GM12891 (cell line): ENCODE data around the gene PPHLN1.

Source experiments
- POLR2A ChIP-seq: IDR thresholded peaks from 2 replicates; pipeline ENCODE4 v1.6.1; 2011; ENCODE audit warnings: low read depth, low read length, control low read depth
- SPI1 ChIP-seq: IDR thresholded peaks from 2 replicates; pipeline ENCODE4 v1.6.1; 2011; ENCODE audit warnings: low read depth, low read length, control low read depth
- TAF1 ChIP-seq: IDR thresholded peaks from 2 replicates; pipeline ENCODE4 v1.6.1; 2011; ENCODE audit warnings: low read depth, low read length, control low read depth

DNA sequence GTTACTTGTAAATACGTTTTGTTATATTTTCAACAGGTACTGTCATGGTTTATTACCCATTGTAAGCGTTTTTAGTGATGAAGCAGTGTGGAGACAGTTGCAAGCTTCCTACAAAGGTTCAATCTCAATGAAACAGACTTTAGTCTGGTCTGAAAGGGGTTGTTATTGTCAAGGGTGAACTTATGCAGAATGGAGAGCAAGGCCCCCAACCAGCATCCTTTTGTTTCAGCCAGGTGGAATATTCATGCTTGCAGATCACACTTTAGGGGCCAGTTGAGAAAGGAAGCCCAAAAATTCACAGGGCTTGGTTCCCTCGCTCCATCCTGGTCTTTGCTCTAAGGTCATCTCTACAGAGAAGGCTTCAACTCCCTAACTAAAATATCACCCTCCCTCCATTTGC is 159.9 kb downstream of the PPHLN1 start:
- TF ChIP-seq SPI1 (no peak), POLR2A (no peak), TAF1 (no peak)
